HCT116 (cell line): ENCODE results near the gene PPP2CA.

Experiments used
- CEBPB ChIP-seq: IDR thresholded peaks from 2 replicates; pipeline ENCODE4 v1.6.1; 2012; ENCODE audit warnings: low read depth
- CTCF ChIP-seq, 3 experiments: fragments of 200-600 bp in 1 of 3; sonication (generic) in 1 of 3; IDR thresholded peaks in 2 of 3; conservative IDR thresholded peaks in 1 of 3; 2 replicates each; pipeline ENCODE4 v1.5.1; 2012 to 2017; ENCODE audit warnings: low read depth in 2 of 3, low read length in 2 of 3, antibody characterized with exemption in 1 of 3, borderline replicate concordance in 1 of 3, control low read depth in 1 of 3, mild to moderate bottlenecking in 1 of 3, mixed read lengths in 1 of 3, mixed run types in 1 of 3, moderate library complexity in 1 of 3; ENCODE audit not compliant: insufficient read depth in 1 of 3
- EGR1 ChIP-seq: IDR thresholded peaks from 2 replicates; pipeline ENCODE4 v1.6.1; 2012; ENCODE audit warnings: low read depth
- ELF1 ChIP-seq: IDR thresholded peaks from 2 replicates; pipeline ENCODE4 v1.6.1; 2012; ENCODE audit warnings: low read depth, borderline replicate concordance
- EZH2phosphoT487 ChIP-seq: fragments of 200-600 bp; IDR thresholded peaks from 2 replicates; pipeline ENCODE4 v1.6.1; 2018; ENCODE audit warnings: antibody characterized with exemption, borderline replicate concordance
- FOSL1 ChIP-seq: IDR thresholded peaks from 2 replicates; pipeline ENCODE4 v1.6.1; 2012; ENCODE audit warnings: low read depth
- POLR2A ChIP-seq: IDR thresholded peaks from 2 replicates; pipeline ENCODE4 v1.7.0; 2011; ENCODE audit warnings: borderline replicate concordance; ENCODE audit not compliant: insufficient read depth, insufficient read length; ENCODE audit errors: extremely low read depth
- POLR2AphosphoS5 ChIP-seq: IDR thresholded peaks from 2 replicates; pipeline ENCODE4 v1.6.1; 2011; ENCODE audit warnings: mild to moderate bottlenecking, low read depth, low read length, moderate library complexity
- RAD21 ChIP-seq: IDR thresholded peaks from 2 replicates; pipeline ENCODE4 v1.6.1; 2012; ENCODE audit warnings: low read depth, mild to moderate bottlenecking
- SRF ChIP-seq: IDR thresholded peaks from 2 replicates; pipeline ENCODE4 v1.6.1; 2012; ENCODE audit warnings: low read depth
- TCF7L2 ChIP-seq: IDR thresholded peaks from 2 replicates; pipeline ENCODE4 v1.7.0; 2011; ENCODE audit warnings: borderline replicate concordance, inconsistent platforms; ENCODE audit not compliant: insufficient read depth, insufficient read length; ENCODE audit errors: extremely low read depth
- ZNF274 ChIP-seq: fragments of 200-500 bp; sonication (Bioruptor generic); IDR thresholded peaks from 2 replicates; pipeline ENCODE4 v1.6.1; 2014; ENCODE audit warnings: mild to moderate bottlenecking, low read depth, low read length, inconsistent platforms

DNA sequence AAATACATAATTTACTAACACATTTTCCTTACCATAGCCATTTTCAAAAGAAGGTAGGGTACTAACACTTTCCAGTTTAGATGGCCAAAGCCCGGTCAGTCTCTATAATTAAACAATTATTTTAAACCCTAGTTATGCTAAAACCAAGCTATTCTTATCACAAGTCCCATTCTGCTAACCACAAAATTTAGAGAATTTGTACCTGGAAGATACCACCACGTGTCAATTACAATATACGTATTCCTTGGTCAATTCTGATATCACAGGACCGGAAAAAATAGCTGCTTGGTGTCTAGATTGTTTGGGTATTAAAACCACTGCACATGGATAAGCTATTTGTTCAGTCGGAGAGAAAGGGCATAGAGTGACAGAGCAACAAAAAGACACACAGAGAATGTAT lies 30.2 kb downstream of the PPP2CA start:
- TF ChIP-seq POLR2AphosphoS5 (no peak), RAD21 (no peak), SRF (no peak), EZH2phosphoT487 (no peak), FOSL1 (no peak), ZNF274 (no peak), POLR2A (no peak), CTCF (IDR thresholded peaks at IDR 0.05 in 2 of 3, conservative IDR thresholded peaks at IDR 0.05 in 1 of 3; ENCODE audit: borderline replicate concordance in 1 of 3, insufficient read depth in 1 of 3, low read depth in 2 of 3, low read length in 2 of 3) (no peak), ELF1 (no peak), TCF7L2 (no peak), EGR1 (no peak), CEBPB (no peak)
